K562 (cell line): ENCODE measurements around the gene NOTCH1. TPM values are rescaled to one million over a fixed set of nuclear protein-coding genes. Genes with fewer than 3 reads are reported as not detected.

ENCODE experiments used
- CBFB ChIP-seq: sonication (generic); formaldehyde crosslinking; IDR thresholded peaks from 2 replicates; pipeline ENCODE4 v1.4.0; 2020; ENCODE audit warnings: mild to moderate bottlenecking, missing genetic modification reagents
- FOXM1 ChIP-seq, 2 experiments: fragments of 450-650 bp in 1 of 2; sonication (generic) in 1 of 2; formaldehyde crosslinking in 1 of 2; IDR thresholded peaks; 2 replicates each; pipeline versions ENCODE4 v1.6.1 to v1.9.0; 2017 to 2022; ENCODE audit warnings: low read depth in 2 of 2, mild to moderate bottlenecking in 2 of 2, missing genetic modification reagents in 1 of 2, moderate library complexity in 1 of 2
- JUND ChIP-seq, 2 experiments: IDR thresholded peaks; 2 replicates in 1 of 2; 3 replicates in 1 of 2; pipeline ENCODE4 v1.6.1; 2011; ENCODE audit warnings: borderline replicate concordance in 2 of 2, low read depth in 2 of 2, low read length in 2 of 2, improper control_type of control experiment in 1 of 2, missing biosample characterization in 1 of 2, missing genetic modification characterization in 1 of 2, missing genetic modification reagents in 1 of 2
- NCOA2 ChIP-seq, 2 experiments: fragments of 450-650 bp; IDR thresholded peaks; 2 replicates each; pipeline ENCODE4 v1.6.1; 2018; ENCODE audit warnings: mild to moderate bottlenecking in 2 of 2, moderate library complexity in 1 of 2; ENCODE audit not compliant: partially characterized antibody in 2 of 2
- NELFE ChIP-seq: IDR thresholded peaks from 2 replicates; pipeline ENCODE4 v1.6.1; 2011; ENCODE audit warnings: mild to moderate bottlenecking; ENCODE audit not compliant: insufficient read depth, insufficient read length
- NRF1 ChIP-seq, 2 experiments: fragments of 450-650 bp; IDR thresholded peaks in 1 of 2; conservative IDR thresholded peaks in 1 of 2; 2 replicates each; pipeline ENCODE4 v1.6.1; 2014; ENCODE audit warnings: mild to moderate bottlenecking in 2 of 2
- RBM14 ChIP-seq: fragments of 200-400 bp; formaldehyde crosslinking; IDR thresholded peaks from 2 replicates; pipeline ENCODE4 v1.6.1; 2018; ENCODE audit warnings: low read depth, mild to moderate bottlenecking, low read length, moderate library complexity, borderline replicate concordance; ENCODE audit not compliant: insufficient read depth
- RFX7 ChIP-seq: fragments of 250-450 bp; sonication (Bioruptor Pico); IDR thresholded peaks from 2 replicates; pipeline ENCODE4 v1.5.1; 2021; ENCODE audit warnings: mild to moderate bottlenecking
- SIX5 ChIP-seq, 2 experiments: IDR thresholded peaks; 2 replicates each; pipeline ENCODE4 v1.6.1; 2011; ENCODE audit warnings: low read length in 2 of 2, borderline replicate concordance in 1 of 2, low read depth in 1 of 2, mild to moderate bottlenecking in 1 of 2, moderate library complexity in 1 of 2; ENCODE audit not compliant: insufficient read depth in 1 of 2
- TCF7 ChIP-seq: sonication (generic); IDR thresholded peaks from 2 replicates; pipeline ENCODE4 v1.6.1; 2016; ENCODE audit warnings: antibody characterized with exemption, borderline replicate concordance
- TEAD4 ChIP-seq, 2 experiments: sonication (generic) in 1 of 2; formaldehyde crosslinking in 1 of 2; IDR thresholded peaks; 2 replicates each; pipeline versions ENCODE4 v1.6.1 to v1.8.0; 2012 to 2022; ENCODE audit warnings: borderline replicate concordance in 1 of 2, inconsistent platforms in 1 of 2, low read length in 1 of 2, mild to moderate bottlenecking in 1 of 2, missing genetic modification reagents in 1 of 2
- TGIF2 ChIP-seq: sonication (generic); formaldehyde crosslinking; IDR thresholded peaks from 2 replicates; pipeline ENCODE4 v1.8.1; 2022; ENCODE audit warnings: mild to moderate bottlenecking, missing genetic modification reagents, moderate library complexity
- ZC3H8 ChIP-seq: fragments of 450-650 bp; IDR thresholded peaks from 2 replicates; pipeline ENCODE4 v1.6.1; 2017
- ZNF282 ChIP-seq: sonication (generic); formaldehyde crosslinking; IDR thresholded peaks from 2 replicates; pipeline ENCODE4 v1.8.1; 2023; ENCODE audit warnings: missing genetic modification reagents
- ZNF507 ChIP-seq: conservative IDR thresholded peaks from 2 replicates; pipeline ENCODE4 v1.6.1; 2017; ENCODE audit warnings: missing genetic modification characterization, missing compliant biosample characterization
- ZNF79 ChIP-seq: fragments of 250-450 bp; sonication (Bioruptor Pico); IDR thresholded peaks from 2 replicates; pipeline ENCODE4 v1.4.0; 2020; ENCODE audit warnings: low read depth, mild to moderate bottlenecking, moderate library complexity
- polyA plus RNA-seq, 8 experiments: library from polyadenylated mRNA; depleted of rRNA in 4 of 8; stranded (reverse) in 5 of 8; unstranded in 3 of 8; fragments of >200 nt; fragmentation: Nextera tagmentation in 2 of 8; fragmentation: Illumina TruSeq in 1 of 8; extraction: Ambion mirVana in 2 of 8; extraction: Trizol in 1 of 8; gene quantifications; 2 replicates each; pipeline versions ENCODE4 v1.2.1 to v1.2.3, GENCODE V29; 2011 to 2014; ENCODE audit warnings: inconsistent platforms in 1 of 8, missing spikeins in 1 of 8
- total RNA-seq, 7 experiments: library from RNA; depleted of rRNA in 6 of 7; stranded (reverse); fragments of >200 nt in 6 of 7; fragmentation: Illumina TruSeq in 2 of 7; extraction: Trizol in 2 of 7; gene quantifications; 2 replicates each; pipeline versions ENCODE4 v1.2.1 to v1.2.3, GENCODE V29; 2011 to 2021; ENCODE audit warnings: low replicate concordance in 1 of 7
- TF ChIP-seq, protein P1 (sequence below): fragments of 250-450 bp; sonication (Bioruptor Pico); IDR thresholded peaks from 2 replicates; pipeline ENCODE4 v1.8.0; 2022; ENCODE audit warnings: inconsistent platforms
- TF ChIP-seq, protein P2 (sequence below): sonication (generic); formaldehyde crosslinking; IDR thresholded peaks from 2 replicates; pipeline ENCODE4 v1.8.0; 2022; ENCODE audit warnings: missing genetic modification reagents, mild to moderate bottlenecking, borderline replicate concordance
- TF ChIP-seq, protein P3 (sequence below): sonication (generic); IDR thresholded peaks from 2 replicates; pipeline ENCODE4 v1.6.1; 2016
- TF ChIP-seq, protein P4 (sequence below): sonication (generic); formaldehyde crosslinking; IDR thresholded peaks from 2 replicates; pipeline ENCODE4 v1.9.0; 2022; ENCODE audit warnings: mild to moderate bottlenecking, missing genetic modification reagents

NOTCH1 gene
- total and polyA plus RNA-seq, 9 of the 15 experiments (the other 6 are each of a cell fraction or from before 2014, with no cell fraction given): 0.03 to 31.4 (median 2.3) TPM

DNA sequence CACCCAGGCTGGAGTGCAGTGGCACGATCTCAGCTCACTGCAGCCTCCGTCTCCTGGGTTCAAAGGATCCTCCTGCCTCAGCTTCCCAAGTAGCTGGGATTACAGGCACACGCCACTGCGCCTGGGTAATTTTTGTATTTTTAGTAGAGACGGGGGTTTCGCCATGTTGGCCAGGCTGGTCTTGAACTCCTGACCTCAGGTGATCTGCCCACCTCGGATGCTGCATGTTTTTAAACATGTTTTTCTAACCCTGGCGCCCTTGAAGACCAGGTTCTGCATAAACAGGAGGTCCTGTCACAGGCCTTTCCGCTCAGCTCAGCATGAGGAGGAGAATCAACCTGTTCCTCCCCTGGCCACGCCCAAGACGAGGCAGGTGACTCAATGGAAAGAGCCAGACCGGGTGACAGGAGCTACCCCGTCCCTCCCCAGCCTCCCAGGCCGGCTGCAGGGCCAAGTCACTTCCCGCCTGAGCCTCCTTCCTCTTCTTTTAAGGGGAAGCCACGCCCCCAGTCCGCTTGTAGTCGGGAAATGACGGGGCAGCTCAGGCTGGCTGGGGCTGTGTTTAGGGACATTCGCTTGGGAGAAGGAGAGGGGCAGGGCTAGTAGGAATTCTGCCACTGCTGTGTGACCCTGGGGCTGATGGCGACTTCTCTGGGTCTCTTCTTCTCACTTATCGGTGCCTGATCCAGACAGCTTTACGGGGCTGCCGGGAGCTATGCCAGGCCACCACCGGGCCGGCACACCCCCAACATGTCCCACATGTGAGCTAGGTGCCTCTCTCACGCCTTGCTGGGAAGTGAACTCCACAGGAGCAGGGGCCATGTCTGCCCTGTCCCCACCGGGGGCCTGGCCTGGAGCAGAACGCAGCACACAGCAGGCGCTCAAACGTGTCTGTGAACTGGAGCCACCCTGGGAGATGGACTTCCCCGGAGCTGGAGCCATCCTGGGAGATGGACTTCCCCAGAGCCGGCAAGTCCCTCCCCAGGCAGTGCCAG is 6.1 kb downstream of the NOTCH1 start (continued):
- TF ChIP-seq ZNF507 (tag) (no peak), FOXM1 (IDR thresholded peaks at IDR 0.05; ENCODE audit: low read depth) (no peak), FOXM1 (CRISPR knock-in tag; IDR thresholded peaks at IDR 0.05; ENCODE audit: low read depth) (no peak), ZNF79 (CRISPR knock-in tag) (no peak), ZC3H8 (no peak), TEAD4 (IDR thresholded peaks at IDR 0.05; ENCODE audit: low read length) (no peak), TEAD4 (CRISPR knock-in tag; IDR thresholded peaks at IDR 0.05; ENCODE audit: borderline replicate concordance) (no peak), ZNF282 (CRISPR knock-in tag) (no peak), RBM14 (no peak), NRF1 (conservative IDR thresholded peaks at IDR 0.05 in 1 of 2, IDR thresholded peaks at IDR 0.05 in 1 of 2) (peak; percentile 66 to 68), JUND (IDR thresholded peaks at IDR 0.05; ENCODE audit: borderline replicate concordance, low read depth, low read length) (peak; percentile 47; the same call in 1 of the 2 replicates), JUND (tag; IDR thresholded peaks at IDR 0.05; ENCODE audit: borderline replicate concordance, low read depth, low read length) (peak; percentile 24; the same call in 1 of the 3 replicates), TGIF2 (no peak), CBFB (no peak), TCF7 (no peak), SIX5 (IDR thresholded peaks at IDR 0.05; ENCODE audit: borderline replicate concordance in 1 of 2, insufficient read depth in 1 of 2, low read depth in 1 of 2, low read length in 2 of 2) (no peak), NELFE (no peak), NCOA2 (IDR thresholded peaks at IDR 0.05; ENCODE audit: partially characterized antibody in 2 of 2) (no peak), RFX7 (CRISPR knock-in tag) (no peak)
- TF ChIP-seq, protein P1, sequence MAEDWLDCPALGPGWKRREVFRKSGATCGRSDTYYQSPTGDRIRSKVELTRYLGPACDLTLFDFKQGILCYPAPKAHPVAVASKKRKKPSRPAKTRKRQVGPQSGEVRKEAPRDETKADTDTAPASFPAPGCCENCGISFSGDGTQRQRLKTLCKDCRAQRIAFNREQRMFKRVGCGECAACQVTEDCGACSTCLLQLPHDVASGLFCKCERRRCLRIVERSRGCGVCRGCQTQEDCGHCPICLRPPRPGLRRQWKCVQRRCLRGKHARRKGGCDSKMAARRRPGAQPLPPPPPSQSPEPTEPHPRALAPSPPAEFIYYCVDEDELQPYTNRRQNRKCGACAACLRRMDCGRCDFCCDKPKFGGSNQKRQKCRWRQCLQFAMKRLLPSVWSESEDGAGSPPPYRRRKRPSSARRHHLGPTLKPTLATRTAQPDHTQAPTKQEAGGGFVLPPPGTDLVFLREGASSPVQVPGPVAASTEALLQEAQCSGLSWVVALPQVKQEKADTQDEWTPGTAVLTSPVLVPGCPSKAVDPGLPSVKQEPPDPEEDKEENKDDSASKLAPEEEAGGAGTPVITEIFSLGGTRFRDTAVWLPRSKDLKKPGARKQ (CRISPR knock-in tag): no peak
- TF ChIP-seq, protein P2, sequence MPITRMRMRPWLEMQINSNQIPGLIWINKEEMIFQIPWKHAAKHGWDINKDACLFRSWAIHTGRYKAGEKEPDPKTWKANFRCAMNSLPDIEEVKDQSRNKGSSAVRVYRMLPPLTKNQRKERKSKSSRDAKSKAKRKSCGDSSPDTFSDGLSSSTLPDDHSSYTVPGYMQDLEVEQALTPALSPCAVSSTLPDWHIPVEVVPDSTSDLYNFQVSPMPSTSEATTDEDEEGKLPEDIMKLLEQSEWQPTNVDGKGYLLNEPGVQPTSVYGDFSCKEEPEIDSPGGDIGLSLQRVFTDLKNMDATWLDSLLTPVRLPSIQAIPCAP (CRISPR knock-in tag): no peak
- TF ChIP-seq, protein P3, sequence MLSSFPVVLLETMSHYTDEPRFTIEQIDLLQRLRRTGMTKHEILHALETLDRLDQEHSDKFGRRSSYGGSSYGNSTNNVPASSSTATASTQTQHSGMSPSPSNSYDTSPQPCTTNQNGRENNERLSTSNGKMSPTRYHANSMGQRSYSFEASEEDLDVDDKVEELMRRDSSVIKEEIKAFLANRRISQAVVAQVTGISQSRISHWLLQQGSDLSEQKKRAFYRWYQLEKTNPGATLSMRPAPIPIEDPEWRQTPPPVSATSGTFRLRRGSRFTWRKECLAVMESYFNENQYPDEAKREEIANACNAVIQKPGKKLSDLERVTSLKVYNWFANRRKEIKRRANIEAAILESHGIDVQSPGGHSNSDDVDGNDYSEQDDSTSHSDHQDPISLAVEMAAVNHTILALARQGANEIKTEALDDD: no peak
- TF ChIP-seq, protein P4, sequence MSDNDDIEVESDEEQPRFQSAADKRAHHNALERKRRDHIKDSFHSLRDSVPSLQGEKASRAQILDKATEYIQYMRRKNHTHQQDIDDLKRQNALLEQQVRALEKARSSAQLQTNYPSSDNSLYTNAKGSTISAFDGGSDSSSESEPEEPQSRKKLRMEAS (CRISPR knock-in tag): peak; percentile 68
